IPS DF 19.7 (cell line): ENCODE results near the gene ZNF844.
"Not testable (repeated sequence)": the region's sequence is repeated elsewhere in the genome, so short reads cannot be mapped to it uniquely, and the experiment has no call there.

Experiments used
- DNase-seq: peaks from one replicate; pipeline ENCODE4 v3.0.0-alpha.2; 2013; ENCODE audit warnings: low read depth, low spot score

ZNF844 gene

GRCh38 chr19:12064590-12065538 is at the start of gene ZNF844:
Gene ZNF844, plus strand, starts transcription at chr19:12064731. Its CDS starts 143 bp downstream, at chr19:12064874.
- DNase-seq, result peak; percentile 59

DNA sequence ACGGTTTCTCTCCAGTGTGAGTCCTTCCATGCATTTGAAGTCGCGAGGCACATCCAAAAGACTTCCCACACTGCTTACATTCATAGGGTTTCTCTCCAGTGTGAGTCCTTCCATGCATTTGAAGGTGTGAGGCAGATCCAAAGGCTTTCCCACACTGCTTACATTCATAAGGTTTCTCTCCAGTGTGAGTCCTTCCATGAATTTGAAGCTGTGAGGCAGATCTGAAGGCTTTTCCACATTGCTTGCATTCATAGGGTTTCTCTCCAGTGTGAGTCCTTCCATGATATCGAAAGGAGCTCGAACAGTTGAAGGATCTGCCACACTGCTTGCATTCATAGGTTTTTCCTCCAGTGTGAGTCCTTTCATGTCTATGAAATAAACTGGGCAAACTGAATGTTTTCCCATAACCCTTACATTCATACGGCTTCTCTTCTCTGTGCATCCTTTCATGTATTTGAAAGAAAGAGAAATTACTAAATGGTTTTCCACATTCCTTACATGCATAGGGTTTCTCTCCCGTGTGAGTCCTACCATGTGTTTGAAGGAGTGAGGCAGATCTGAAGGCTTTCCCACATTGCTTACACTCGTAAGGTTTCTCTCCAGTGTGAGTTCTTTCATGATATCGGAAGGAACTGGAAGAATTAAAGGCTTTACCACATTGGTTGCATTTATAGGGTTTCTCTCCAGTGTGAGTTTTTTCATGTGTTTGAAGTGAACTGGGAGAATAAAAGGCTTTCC is 49.3 kb upstream of the ZNF844 start:
- DNase-seq, result no peak

GRCh38 chr19:12015753-12016116 is 48.8 kb upstream of the ZNF844 start:
- no peak for DNase-seq

DNA sequence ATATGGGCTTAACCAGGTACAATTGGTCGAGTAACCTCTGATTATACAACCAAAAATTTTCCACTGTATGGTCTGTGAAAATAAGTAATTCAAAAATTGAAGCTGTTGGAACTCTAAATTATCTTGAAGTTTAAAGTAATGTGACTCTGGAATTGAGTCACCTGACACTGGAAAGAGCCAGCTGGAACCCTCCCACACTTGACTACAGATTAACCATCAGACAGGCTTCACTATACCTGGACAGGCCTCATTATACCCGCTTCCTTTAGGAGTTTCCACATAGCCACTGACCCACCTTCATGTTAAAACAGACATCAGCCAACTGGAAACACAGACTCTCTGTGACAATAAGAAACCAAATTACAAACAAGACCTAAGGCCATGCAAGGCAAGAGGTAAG is 30.3 kb upstream of the ZNF844 start:
- no peak for DNase-seq

- DNase-seq, result no peak
Measured at GRCh38 chr19:12034620-12035019, 29.9 kb upstream of the ZNF844 start.

GRCh38 chr19:12035220-12036172 is 29.0 kb upstream of the ZNF844 start, which contains the start of gene ZNF433:
Gene ZNF433, minus strand, starts transcription at chr19:12035679. Its CDS starts 140 bp downstream, at chr19:12035539.
- DNase-seq, result peak; percentile 85

GRCh38 chr19:12042893-12043292 is 21.6 kb upstream of the ZNF844 start:
- DNase-seq, result no peak

DNA sequence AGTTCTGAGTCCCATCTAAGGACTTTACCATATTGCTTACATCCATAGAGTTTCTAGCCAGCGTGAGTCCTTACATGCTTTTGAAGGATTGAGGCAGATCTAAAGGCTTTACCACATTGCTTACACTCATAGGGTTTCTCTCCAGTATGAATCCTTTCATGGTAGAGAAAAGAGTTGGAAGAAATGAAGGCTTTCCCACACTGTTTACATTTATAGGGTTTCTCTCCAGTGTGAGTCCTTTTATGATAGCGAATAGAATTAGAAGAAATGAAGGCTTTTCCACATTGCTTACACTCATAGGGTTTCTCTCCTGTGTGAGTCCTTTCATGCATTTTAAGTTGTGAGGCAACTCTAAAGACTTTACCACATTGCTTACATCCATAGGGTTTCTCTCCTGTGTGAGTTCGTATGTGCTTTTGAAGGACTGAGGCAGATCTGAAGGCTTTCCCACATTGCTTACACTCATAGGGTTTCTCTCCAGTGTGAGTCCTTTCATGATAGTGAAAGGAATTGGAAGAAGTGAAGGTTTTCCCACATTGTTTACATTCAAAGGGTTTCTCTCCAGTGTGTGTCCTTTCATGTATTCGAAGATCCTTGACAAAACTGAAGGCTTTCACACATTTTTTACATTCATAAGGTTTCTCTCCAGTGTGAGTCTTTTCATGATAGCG is 20.6 kb upstream of the ZNF844 start:
- no peak for DNase-seq

- DNase-seq, result no peak
Measured at GRCh38 chr19:12047868-12048267, 16.7 kb upstream of the ZNF844 start.

GRCh38 chr19:12052091-12052496 is 12.4 kb upstream of the ZNF844 start:
- DNase-seq, result no peak

GRCh38 chr19:12052497-12053169 is 11.9 kb upstream of the ZNF844 start, which contains the start of gene ZNF878:
Gene ZNF878, minus strand, starts transcription at chr19:12052961. Its CDS starts 160 bp downstream, at chr19:12052801.
- DNase-seq, result peak; percentile 96

- DNase-seq, result no peak
Measured at GRCh38 chr19:12055784-12056183, 8.7 kb upstream of the ZNF844 start.

- DNase-seq, result no peak
Measured at GRCh38 chr19:12075538-12076139, 11.1 kb downstream of the ZNF844 start.

- not testable (repeated sequence) for DNase-seq
Measured at GRCh38 chr19:12076331-12076730, 11.8 kb downstream of the ZNF844 start.

- no peak for DNase-seq
Measured at GRCh38 chr19:12077375-12077774, 12.8 kb downstream of the ZNF844 start.

- DNase-seq, result not testable (repeated sequence)
Measured at GRCh38 chr19:12083336-12083735, 18.8 kb downstream of the ZNF844 start.

GRCh38 chr19:12085074-12085818 is 20.7 kb downstream of the ZNF844 start:
- DNase-seq, result no peak

DNA sequence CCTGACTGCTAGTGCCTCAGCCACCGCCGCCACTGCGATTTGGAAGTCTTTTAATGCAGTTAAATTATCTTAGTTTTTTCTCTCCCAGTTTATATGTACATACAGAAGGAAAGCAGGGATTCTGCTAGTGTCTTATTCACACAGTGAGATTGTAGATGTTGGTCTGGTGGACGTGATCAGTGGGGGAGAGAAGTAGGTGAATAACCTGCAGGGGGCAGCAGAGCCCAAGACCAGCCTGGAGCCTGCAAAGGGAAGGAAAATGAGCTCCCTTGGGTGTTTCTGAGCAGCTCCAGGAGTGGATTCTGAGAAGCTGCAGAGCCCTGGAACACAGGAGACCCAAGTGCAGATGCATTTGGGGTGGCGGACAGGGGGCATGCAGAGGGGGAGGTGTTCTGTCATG is 26.3 kb downstream of the ZNF844 start:
- DNase-seq, result no peak
